GM18499 (cell line): Measurements from ENCODE around the gene PTGFR.

Experiments
- ATAC-seq: cut with Tn5 transposase; IDR thresholded peaks from one replicate; pipeline ENCODE4 v1.9.1; 2021; ENCODE audit warnings: moderate number of reproducible peaks; ENCODE audit not compliant: insufficient read depth, unreplicated experiment

PTGFR gene

GRCh38 chr1:78490861-78491450 lies at the start of gene PTGFR:
PTGFR (plus strand) TSS chr1:78490974; CDS start chr1:78492744, 1,770 bp downstream.
- no peak for ATAC-seq

GRCh38 chr1:78441921-78442320 lies 48.9 kb upstream of the PTGFR start:
- no peak for ATAC-seq

GRCh38 chr1:78447086-78447485 lies 43.7 kb upstream of the PTGFR start:
- no peak for ATAC-seq

- no peak for ATAC-seq
Measured at GRCh38 chr1:78464449-78464891, 26.3 kb upstream of the PTGFR start.

GRCh38 chr1:78465143-78465542 lies 25.6 kb upstream of the PTGFR start:
- no peak for ATAC-seq

GRCh38 chr1:78468521-78468920 lies 22.3 kb upstream of the PTGFR start:
- no peak for ATAC-seq

GRCh38 chr1:78469576-78469975 lies 21.2 kb upstream of the PTGFR start:
- ATAC-seq = no peak

GRCh38 chr1:78471890-78472620 lies 18.7 kb upstream of the PTGFR start:
- ATAC-seq = no peak

- no peak for ATAC-seq
Measured at GRCh38 chr1:78472851-78473496, 17.8 kb upstream of the PTGFR start.

GRCh38 chr1:78474092-78474491 lies 16.7 kb upstream of the PTGFR start:
- no peak for ATAC-seq

- ATAC-seq = no peak
Measured at GRCh38 chr1:78475888-78476610, 14.7 kb upstream of the PTGFR start.

- no peak for ATAC-seq
Measured at GRCh38 chr1:78483903-78484302, 6.9 kb upstream of the PTGFR start.

GRCh38 chr1:78491451-78492071 lies 787 bp downstream of the PTGFR start:
- no peak for ATAC-seq

GRCh38 chr1:78492386-78492950 lies 1.7 kb downstream of the PTGFR start:
- no peak for ATAC-seq

GRCh38 chr1:78493451-78493850 lies 2.7 kb downstream of the PTGFR start:
- no peak for ATAC-seq

GRCh38 chr1:78497201-78497600 lies 6.4 kb downstream of the PTGFR start:
- no peak for ATAC-seq

- ATAC-seq = no peak
Measured at GRCh38 chr1:78500529-78500928, 9.8 kb downstream of the PTGFR start.

- ATAC-seq = no peak
Measured at GRCh38 chr1:78501203-78501602, 10.4 kb downstream of the PTGFR start.

- ATAC-seq = no peak
Measured at GRCh38 chr1:78511334-78511733, 20.6 kb downstream of the PTGFR start.

GRCh38 chr1:78516716-78517115 lies 25.9 kb downstream of the PTGFR start:
- ATAC-seq = no peak
